Ectodermal cell (in vitro differentiated cells): ENCODE data around the gene ARHGAP15.

Experiments
- H3K27ac ChIP-seq: 2 replicates; pipeline ENCODE4 v1.7.0; 2013; ENCODE audit warnings: mild to moderate bottlenecking, low read depth, low read length; ENCODE audit not compliant: insufficient read depth, poor library complexity, severe bottlenecking
- H3K27me3 ChIP-seq: 2 replicates; pipeline ENCODE4 v1.7.0; 2013; ENCODE audit warnings: mild to moderate bottlenecking, low read length; ENCODE audit not compliant: insufficient read depth, control insufficient read depth, poor library complexity, severe bottlenecking
- H3K36me3 ChIP-seq: one replicate; pipeline ENCODE4 v1.7.0; 2013; ENCODE audit warnings: low read length; ENCODE audit not compliant: control insufficient read depth, insufficient read depth
- H3K4me1 ChIP-seq: one replicate; pipeline ENCODE4 v1.7.0; 2013; ENCODE audit warnings: low read length; ENCODE audit not compliant: control insufficient read depth, insufficient read depth
- H3K4me3 ChIP-seq: 2 replicates; pipeline ENCODE4 v1.7.0; 2013; ENCODE audit warnings: low read depth, low read length, control low read depth; ENCODE audit not compliant: insufficient read depth
- H3K9me3 ChIP-seq: 2 replicates; pipeline ENCODE4 v1.7.0; 2013; ENCODE audit warnings: mild to moderate bottlenecking, low read length, moderate library complexity; ENCODE audit not compliant: control insufficient read depth
- WGBS, 2 experiments: methylation state at CpG; one replicate each; pipeline ENCODE4 v1.1.7; 2013; ENCODE audit warnings: missing lambda C conversion rate in 2 of 2; 5-methylcytosine and 5-hydroxymethylcytosine counted together

The ARHGAP15 gene

GRCh38 chr2:143482316-143482715 is 353.1 kb downstream of the ARHGAP15 start:
- no peaks in the 10 kb centered on the region for H3K9me3 ChIP-seq
- H3K27me3 ChIP-seq = no peaks in the 10 kb centered on the region
- H3K27ac ChIP-seq = no peak overlapping the region
- H3K4me1 ChIP-seq = no peaks in the 10 kb centered on the region
- no peak overlapping the region for H3K4me3 ChIP-seq
- no peaks in the 10 kb centered on the region for H3K36me3 ChIP-seq
- WGBS, 2 experiments = 91 to 100% methylated on average over 3 of the region's 3 CpGs

- H3K36me3 ChIP-seq = no peaks in the 10 kb centered on the region
- H3K27ac ChIP-seq = no peak overlapping the region
- 93 to 98% methylated on average over 3 of the region's 4 CpGs for WGBS, 2 experiments
- no peaks in the 10 kb centered on the region for H3K9me3 ChIP-seq
- no peak overlapping the region for H3K4me3 ChIP-seq
- H3K27me3 ChIP-seq = no peaks in the 10 kb centered on the region
- no peaks in the 10 kb centered on the region for H3K4me1 ChIP-seq
These were observed 353.6 kb downstream of the ARHGAP15 start for GRCh38 chr2:143482771-143483170.

GRCh38 chr2:143486976-143487375 is 357.8 kb downstream of the ARHGAP15 start:
- Histone ChIP-seq H3K36me3 (no peaks in the 10 kb centered on the region), H3K9me3 (no peaks in the 10 kb centered on the region), H3K4me3 (no peak overlapping the region), H3K27ac (no peak overlapping the region), H3K4me1 (no peaks in the 10 kb centered on the region), H3K27me3 (no peaks in the 10 kb centered on the region)
- no CpG with 5 or more reads among the region's 1 CpG for WGBS, 2 experiments

GRCh38 chr2:143489145-143489544 is 359.9 kb downstream of the ARHGAP15 start:
- H3K4me1 ChIP-seq = no peaks in the 10 kb centered on the region
- H3K27ac ChIP-seq = no peak overlapping the region
- H3K4me3 ChIP-seq = no peak overlapping the region
- peaks cover 3% of the 10 kb centered on the region for H3K9me3 ChIP-seq
- no peaks in the 10 kb centered on the region for H3K27me3 ChIP-seq
- H3K36me3 ChIP-seq = no peaks in the 10 kb centered on the region
- WGBS, 2 experiments = 96 to 100% methylated on average over 3 of the region's 3 CpGs

- no peak overlapping the region for H3K27ac ChIP-seq
- WGBS, 2 experiments = 92% methylated on average over 2 of the region's 2 CpGs; no CpG with 5 or more reads in 1 of the 2 experiments
These were observed 361.9 kb downstream of the ARHGAP15 start for GRCh38 chr2:143491131-143491530.

GRCh38 chr2:143493339-143493738 is 364.1 kb downstream of the ARHGAP15 start:
- Histone ChIP-seq H3K27ac (no peak overlapping the region), H3K9me3 (peaks cover 3% of the 10 kb centered on the region), H3K4me1 (no peaks in the 10 kb centered on the region), H3K36me3 (no peaks in the 10 kb centered on the region), H3K4me3 (no peak overlapping the region), H3K27me3 (no peaks in the 10 kb centered on the region)
- 94% methylated on average over 1 of the region's 1 CpG for WGBS, 2 experiments

More at GRCh38 chr2:143491131-143491530, 361.9 kb downstream of the ARHGAP15 start:
- Histone ChIP-seq H3K4me3 (no peak overlapping the region), H3K27me3 (no peaks in the 10 kb centered on the region), H3K4me1 (no peaks in the 10 kb centered on the region), H3K9me3 (peaks cover 3% of the 10 kb centered on the region), H3K36me3 (no peaks in the 10 kb centered on the region)

- H3K27ac ChIP-seq = no peak overlapping the region
- no peaks in the 10 kb centered on the region for H3K27me3 ChIP-seq
- no peak overlapping the region for H3K4me3 ChIP-seq
- no peaks in the 10 kb centered on the region for H3K36me3 ChIP-seq
- 95 to 100% methylated on average over 1 of the region's 1 CpG for WGBS, 2 experiments
- H3K9me3 ChIP-seq = peaks cover 3% of the 10 kb centered on the region
- no peaks in the 10 kb centered on the region for H3K4me1 ChIP-seq
These were observed 368.5 kb downstream of the ARHGAP15 start for GRCh38 chr2:143497726-143498125.

GRCh38 chr2:143498496-143498895 is 369.3 kb downstream of the ARHGAP15 start:
- Histone ChIP-seq H3K4me3 (no peak overlapping the region), H3K9me3 (peaks cover 3% of the 10 kb centered on the region), H3K27ac (no peak overlapping the region), H3K4me1 (no peaks in the 10 kb centered on the region), H3K27me3 (no peaks in the 10 kb centered on the region), H3K36me3 (no peaks in the 10 kb centered on the region)
- WGBS, 2 experiments = 67 to 100% methylated on average over 1 of the region's 1 CpG

GRCh38 chr2:143499061-143499460 is 369.8 kb downstream of the ARHGAP15 start:
- no peaks in the 10 kb centered on the region for H3K4me1 ChIP-seq
- no peaks in the 10 kb centered on the region for H3K27me3 ChIP-seq
- H3K9me3 ChIP-seq = no peaks in the 10 kb centered on the region
- no peaks in the 10 kb centered on the region for H3K36me3 ChIP-seq
- H3K27ac ChIP-seq = no peak overlapping the region
- 77 to 83% methylated on average over 3 of the region's 3 CpGs for WGBS, 2 experiments
- no peak overlapping the region for H3K4me3 ChIP-seq

- WGBS, 2 experiments = 86 to 90% methylated on average over 4 to 6 of the region's 7 CpGs
- H3K4me3 ChIP-seq = no peak overlapping the region
These were observed 372.0 kb downstream of the ARHGAP15 start for GRCh38 chr2:143501106-143501676.

GRCh38 chr2:143503280-143503679 is 374.1 kb downstream of the ARHGAP15 start:
- Histone ChIP-seq H3K27me3 (no peaks in the 10 kb centered on the region), H3K27ac (no peak overlapping the region), H3K36me3 (no peaks in the 10 kb centered on the region), H3K4me3 (no peak overlapping the region), H3K9me3 (no peaks in the 10 kb centered on the region), H3K4me1 (peaks cover 4% of the 10 kb centered on the region)
- WGBS, 2 experiments = 97% methylated on average over 2 of the region's 2 CpGs; no CpG with 5 or more reads in 1 of the 2 experiments

More at GRCh38 chr2:143501106-143501676, 372.0 kb downstream of the ARHGAP15 start:
- Histone ChIP-seq H3K36me3 (no peaks in the 10 kb centered on the region), H3K27ac (no peak overlapping the region), H3K9me3 (no peaks in the 10 kb centered on the region), H3K27me3 (no peaks in the 10 kb centered on the region), H3K4me1 (peaks cover 4% of the 10 kb centered on the region)
